SJSA1 (cell line): ENCODE data around the gene POM121. TPM values are rescaled to one million over a fixed set of nuclear protein-coding genes. Genes with fewer than 3 reads are reported as not detected.
"Not testable (repeated sequence)": the region's sequence is repeated elsewhere in the genome, so short reads cannot be mapped to it uniquely, and the experiment has no call there.

Experiments used
- DNase-seq, 2 experiments: peaks; one replicate each; pipeline ENCODE4 v3.0.0-alpha.2; 2015 to 2020; ENCODE audit warnings: low spot score in 2 of 2, low read depth in 1 of 2
- H3K27ac ChIP-seq: fragments of 250-450 bp; sonication (Bioruptor Pico); 2 replicates; pipeline ENCODE4 v1.5.1; 2020; ENCODE audit warnings: mild to moderate bottlenecking, moderate library complexity
- H3K27me3 ChIP-seq: fragments of 250-450 bp; sonication (Bioruptor Pico); replicated peaks from 2 replicates; pipeline ENCODE4 v1.5.1; 2020; ENCODE audit warnings: mild to moderate bottlenecking, moderate library complexity
- H3K36me3 ChIP-seq: fragments of 250-450 bp; sonication (Bioruptor Pico); 2 replicates; pipeline ENCODE4 v1.5.1; 2020; ENCODE audit warnings: mild to moderate bottlenecking
- H3K4me1 ChIP-seq: fragments of 250-450 bp; sonication (Bioruptor Pico); replicated peaks from 2 replicates; pipeline ENCODE4 v1.6.1; 2021; ENCODE audit warnings: mild to moderate bottlenecking
- H3K4me3 ChIP-seq: fragments of 250-450 bp; sonication (Bioruptor Pico); 2 replicates; pipeline ENCODE4 v1.5.1; 2020; ENCODE audit warnings: mild to moderate bottlenecking
- H3K9me3 ChIP-seq: fragments of 250-450 bp; sonication (Bioruptor Pico); replicated peaks from 2 replicates; pipeline ENCODE4 v1.5.1; 2020; ENCODE audit warnings: mild to moderate bottlenecking
- total RNA-seq: library from RNA; depleted of rRNA; stranded (reverse); fragments of >200 nt; shearing (Covaris generic); gene quantifications from 2 replicates; pipeline ENCODE4 v1.2.3, GENCODE V29; 2014; rRNA removed

The POM121 gene
- total RNA-seq, 1 experiment from 2014 or later, result 5.8 TPM

- not testable (repeated sequence) for H3K4me1 ChIP-seq, H3K9me3 ChIP-seq, DNase-seq, H3K4me3 ChIP-seq, H3K27ac ChIP-seq, H3K27me3 ChIP-seq, H3K36me3 ChIP-seq
Observed at GRCh38 chr7:72997447-72997846, 72.6 kb downstream of the POM121 start.

GRCh38 chr7:72997887-72998468 is 73.1 kb downstream of the POM121 start:
- not testable (repeated sequence) for DNase-seq, H3K4me3 ChIP-seq, H3K36me3 ChIP-seq, H3K4me1 ChIP-seq, H3K9me3 ChIP-seq, H3K27me3 ChIP-seq, H3K27ac ChIP-seq

Other genes with a start within 250 kb of the POM121 start
- 4.5 and 4.6 TPM in 2 replicates for gene TYW1B, start 96.9 kb upstream of the POM121 start, total RNA-seq
- gene TRIM74, start 44.4 kb downstream of the POM121 start, total RNA-seq, result not detected in 2 replicates
- gene SPDYE8, start 104.7 kb downstream of the POM121 start, total RNA-seq, result 0.24 TPM in 1 of 2 replicates, not detected in the other
- gene SPDYE11, start 132.8 kb downstream of the POM121 start, total RNA-seq, result not detected in 2 replicates
- gene SPDYE9, start 160.9 kb downstream of the POM121 start, total RNA-seq, result not detected in 2 replicates